GM10266 (cell line): ENCODE data around the gene SLC25A21.
"Not testable (repeated sequence)": the region's sequence is repeated elsewhere in the genome, so short reads cannot be mapped to it uniquely, and the experiment has no call there.

ENCODE experiments used
- DNase-seq: peaks from one replicate; pipeline ENCODE4 v3.0.0; 2012; ENCODE audit errors: extremely low spot score
- TF ChIP-seq, protein P1 (sequence below): IDR thresholded peaks from 2 replicates; pipeline ENCODE4 v1.5.1; 2012; ENCODE audit warnings: mild to moderate bottlenecking, low read depth; ENCODE audit not compliant: control insufficient read depth, insufficient read depth; ENCODE audit errors: missing control alignments

Gene SLC25A21

DNA sequence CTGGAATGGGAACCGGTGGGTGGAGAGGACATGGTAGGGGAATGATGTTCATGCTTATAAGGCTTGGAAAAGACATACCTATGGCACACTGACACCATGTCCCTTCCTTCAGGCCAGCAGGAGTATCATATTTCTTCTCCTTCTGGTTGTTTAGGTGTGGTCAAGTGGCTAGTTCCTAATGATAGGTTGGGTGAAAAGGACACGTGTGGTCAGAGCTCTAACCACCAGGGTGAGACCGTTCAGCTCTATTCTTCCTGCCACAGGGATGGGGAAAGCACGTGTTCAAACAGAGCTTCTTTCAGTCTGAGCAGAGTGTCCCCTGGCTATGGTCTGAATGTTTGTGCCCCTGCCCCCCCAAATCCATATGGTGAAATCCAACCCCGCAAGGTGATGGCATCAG lies 301.6 kb downstream of the SLC25A21 start:
- TF ChIP-seq, protein P1, sequence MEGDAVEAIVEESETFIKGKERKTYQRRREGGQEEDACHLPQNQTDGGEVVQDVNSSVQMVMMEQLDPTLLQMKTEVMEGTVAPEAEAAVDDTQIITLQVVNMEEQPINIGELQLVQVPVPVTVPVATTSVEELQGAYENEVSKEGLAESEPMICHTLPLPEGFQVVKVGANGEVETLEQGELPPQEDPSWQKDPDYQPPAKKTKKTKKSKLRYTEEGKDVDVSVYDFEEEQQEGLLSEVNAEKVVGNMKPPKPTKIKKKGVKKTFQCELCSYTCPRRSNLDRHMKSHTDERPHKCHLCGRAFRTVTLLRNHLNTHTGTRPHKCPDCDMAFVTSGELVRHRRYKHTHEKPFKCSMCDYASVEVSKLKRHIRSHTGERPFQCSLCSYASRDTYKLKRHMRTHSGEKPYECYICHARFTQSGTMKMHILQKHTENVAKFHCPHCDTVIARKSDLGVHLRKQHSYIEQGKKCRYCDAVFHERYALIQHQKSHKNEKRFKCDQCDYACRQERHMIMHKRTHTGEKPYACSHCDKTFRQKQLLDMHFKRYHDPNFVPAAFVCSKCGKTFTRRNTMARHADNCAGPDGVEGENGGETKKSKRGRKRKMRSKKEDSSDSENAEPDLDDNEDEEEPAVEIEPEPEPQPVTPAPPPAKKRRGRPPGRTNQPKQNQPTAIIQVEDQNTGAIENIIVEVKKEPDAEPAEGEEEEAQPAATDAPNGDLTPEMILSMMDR, result no peak
- DNase-seq, result no peak

DNA sequence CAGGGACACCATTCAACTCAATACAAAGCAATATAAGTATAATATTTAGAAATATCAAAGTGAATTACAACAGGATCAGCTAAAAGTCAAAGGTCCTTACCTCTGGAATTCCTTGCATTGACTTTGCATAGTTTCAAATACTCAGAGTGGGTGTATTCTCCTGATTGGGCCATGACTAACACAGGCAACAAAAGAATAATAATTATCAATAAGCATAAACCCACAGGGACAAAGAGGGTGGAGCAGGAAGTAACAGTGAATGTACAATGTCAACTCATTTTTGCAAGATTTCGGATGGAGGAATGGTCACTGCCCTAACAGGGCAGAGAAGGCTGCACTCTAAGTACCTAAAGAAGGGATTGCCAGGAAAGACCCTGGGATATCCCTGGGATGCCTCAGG lies 303.3 kb downstream of the SLC25A21 start:
- TF ChIP-seq, protein P1, result no peak

DNA sequence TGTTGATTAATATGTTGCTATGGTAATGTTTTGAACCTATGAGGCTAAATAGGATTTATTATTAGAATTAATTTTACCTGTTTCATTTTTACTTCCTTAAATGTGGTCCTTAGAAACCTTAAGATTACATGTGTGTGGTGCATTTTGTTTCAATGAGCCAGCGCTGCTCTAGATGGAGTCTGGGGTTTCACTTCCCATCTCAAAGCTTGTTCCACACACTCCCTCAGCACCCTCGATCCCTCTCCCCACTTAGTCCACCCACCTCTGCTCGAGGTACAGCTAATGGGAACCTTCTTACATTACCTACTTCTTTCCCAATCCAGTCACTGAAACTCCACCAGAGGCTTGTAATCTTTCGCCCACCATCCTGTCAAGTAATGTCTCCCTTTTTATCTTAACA lies 305.5 kb downstream of the SLC25A21 start:
- TF ChIP-seq, protein P1, result no peak
- peak; percentile 15 for DNase-seq

More for the DNA sequence above, 303.3 kb downstream of the SLC25A21 start:
- no peak for DNase-seq

DNA sequence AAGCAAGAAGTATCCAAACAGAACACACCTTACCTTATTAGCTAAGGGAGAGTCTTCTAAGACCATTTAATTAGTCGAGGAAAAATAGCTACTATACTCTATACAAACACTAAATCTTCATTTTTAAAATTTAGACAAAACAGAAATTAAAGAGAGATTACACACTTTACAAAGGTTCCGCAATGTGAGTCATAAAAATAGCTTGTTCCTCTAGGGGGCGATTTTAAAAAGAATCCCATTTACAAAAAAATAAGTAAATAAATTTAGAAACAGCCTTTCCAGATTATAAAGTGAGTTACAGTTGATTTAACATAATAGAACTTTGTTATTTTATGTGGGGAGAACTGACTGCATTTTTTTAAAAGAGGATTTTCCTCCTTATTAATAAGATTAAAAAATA lies 309.1 kb downstream of the SLC25A21 start:
- TF ChIP-seq, protein P1, result no peak
- DNase-seq, result no peak

DNA sequence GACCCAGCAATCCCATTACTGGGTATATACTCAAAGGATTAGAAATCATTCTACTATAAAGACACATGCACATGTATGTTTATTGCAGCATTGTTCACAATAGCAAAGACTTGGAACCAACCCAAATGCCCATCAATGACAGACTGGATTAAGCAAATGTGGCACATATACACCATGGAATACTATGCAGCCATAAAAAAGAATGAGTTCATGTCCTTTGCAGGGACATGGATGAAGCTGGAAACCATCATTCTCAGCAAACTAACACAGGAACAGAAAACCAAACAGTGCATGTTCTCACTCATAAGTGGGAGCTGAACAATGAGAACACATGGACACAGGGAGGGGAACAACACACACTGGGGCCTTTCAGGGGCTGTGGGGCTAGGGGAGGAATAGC lies 310.2 kb downstream of the SLC25A21 start:
- not testable (repeated sequence) for DNase-seq

DNA sequence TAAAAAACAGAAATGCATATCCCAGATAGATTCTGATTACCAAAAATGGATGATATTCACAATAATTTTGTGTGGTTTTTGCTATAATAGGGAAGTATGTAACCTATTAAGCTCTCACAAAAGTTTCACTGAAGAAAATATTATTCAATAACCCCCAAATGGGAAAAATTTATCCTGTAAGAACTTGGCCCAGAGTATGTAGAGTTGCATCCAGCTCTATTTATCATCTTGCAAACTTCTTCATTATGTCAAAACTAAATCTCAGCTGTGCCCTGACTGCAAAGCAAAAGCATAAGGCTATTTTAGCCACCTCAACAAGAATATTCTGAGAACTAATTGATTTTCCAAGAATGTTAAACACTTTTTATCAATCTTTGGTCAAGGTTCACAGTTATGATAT lies 311.6 kb downstream of the SLC25A21 start:
- DNase-seq, result no peak
- TF ChIP-seq, protein P1, result no peak

DNA sequence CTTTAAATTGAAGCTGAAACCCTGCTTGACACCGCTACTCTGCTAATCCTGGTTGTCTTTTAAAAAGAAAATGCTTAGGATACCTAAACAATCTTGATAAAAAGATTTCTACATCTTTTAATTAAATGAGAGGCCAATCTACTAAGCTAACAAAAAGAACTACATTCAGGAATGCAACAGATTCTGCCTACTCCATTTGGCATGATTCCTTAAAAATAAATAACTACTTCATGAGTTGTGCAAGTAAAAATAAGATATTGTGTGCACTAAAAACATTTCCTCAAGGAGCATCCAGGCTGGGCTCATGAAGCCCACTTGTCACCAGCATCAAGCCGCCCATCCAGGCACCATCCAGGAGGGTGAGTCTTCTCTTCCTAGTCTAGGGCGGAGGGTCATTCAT lies 313.3 kb downstream of the SLC25A21 start:
- TF ChIP-seq, protein P1, result no peak
- no peak for DNase-seq

DNA sequence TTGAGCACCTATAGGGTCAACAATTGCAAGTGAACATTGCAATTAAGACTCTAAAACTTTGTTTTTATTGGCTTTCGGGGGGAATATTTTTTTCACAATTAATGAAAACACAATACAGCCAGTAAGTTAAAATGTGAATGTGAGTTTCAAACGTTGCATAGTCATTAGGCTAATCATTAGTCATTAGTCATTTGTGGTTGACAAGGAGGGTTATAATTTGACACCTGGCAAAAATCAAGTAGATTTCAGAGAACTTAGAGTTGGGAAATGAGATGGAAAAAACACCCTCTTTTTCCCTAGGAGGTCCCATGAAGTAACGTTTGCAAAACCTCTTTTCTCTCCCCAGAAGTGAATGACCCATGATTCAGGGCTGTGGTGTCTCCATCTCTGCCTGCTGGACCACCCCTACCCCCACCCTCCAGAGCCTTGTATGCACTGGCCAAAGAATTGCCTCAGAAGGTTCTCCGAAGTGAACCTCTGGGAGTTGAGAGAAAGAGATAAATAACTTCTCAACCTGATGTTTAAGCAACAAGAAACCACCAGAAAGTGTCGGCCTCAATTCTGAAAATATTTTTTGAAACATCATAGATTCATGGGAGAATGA lies 314.5 kb downstream of the SLC25A21 start:
- no peak for DNase-seq
- TF ChIP-seq, protein P1, result no peak
